Measurements from ENCODE around the gene PLPP6.
"Not testable (repeated sequence)": the region's sequence is repeated elsewhere in the genome, so short reads cannot be mapped to it uniquely, and the experiment has no call there.

PLPP6 gene

DNA sequence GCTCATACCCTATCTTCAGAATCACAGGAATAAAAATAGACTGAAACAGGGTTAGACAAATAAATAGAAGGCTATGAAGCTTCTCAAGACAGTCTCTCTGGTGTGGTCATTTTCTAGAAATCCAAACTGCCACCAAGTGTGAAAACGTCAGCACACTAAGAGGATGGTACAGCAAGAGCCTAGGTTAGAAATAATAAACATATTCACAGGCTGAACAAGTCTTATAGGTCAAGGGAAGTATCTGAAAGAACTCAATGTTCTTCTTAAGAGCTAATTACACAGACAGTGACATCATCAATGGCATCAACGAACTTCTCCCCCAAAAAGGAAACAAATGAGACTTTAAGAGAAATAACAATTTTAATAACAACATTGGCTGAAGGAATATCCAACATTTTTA lies 22.7 kb upstream of the PLPP6 start:
- Histone ChIP-seq H3K4me3 (ENCODE audit: low read length) (no peak overlapping the region), H3K9ac (ENCODE audit: low read length) (no peak overlapping the region), H3K4me1 (ENCODE audit: control insufficient read depth, insufficient read depth, low read length) (peaks cover 5% of the 10 kb centered on the region), H3K27me3 (replicated peaks; ENCODE audit: control insufficient read depth, insufficient read depth, low read length) (no peaks in the 10 kb centered on the region), H3K36me3 (ENCODE audit: control insufficient read depth, insufficient read depth, low read length, severe bottlenecking) (no peaks in the 10 kb centered on the region), H3K9me3 (ENCODE audit: control insufficient read depth, low read length) (no peaks in the 10 kb centered on the region)
- DNase-seq (ENCODE audit: low read depth), result no peak

DNA sequence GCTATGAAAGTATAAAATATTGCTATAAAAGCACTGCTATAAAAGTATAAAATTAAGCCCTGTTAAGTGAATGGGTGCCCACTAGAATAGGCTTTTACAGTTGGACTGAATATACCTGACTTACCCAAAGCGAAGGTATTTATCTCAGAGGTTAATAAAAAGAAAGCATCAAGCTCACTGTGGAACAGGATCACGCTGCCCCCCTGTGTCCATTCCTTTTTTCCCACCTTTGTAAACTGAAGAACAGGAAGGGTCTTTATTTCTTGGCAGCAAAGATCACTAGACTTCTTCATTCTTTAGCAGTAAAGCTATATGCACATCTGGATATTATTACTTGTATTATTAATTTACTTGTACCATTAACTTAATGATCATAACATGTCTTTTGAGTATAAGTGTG lies 22.1 kb upstream of the PLPP6 start:
- peak; percentile 66 for DNase-seq (ENCODE audit: low read depth)
- H3K9me3 ChIP-seq (ENCODE audit: control insufficient read depth, low read length), result no peaks in the 10 kb centered on the region
- peaks cover 5% of the 10 kb centered on the region for H3K4me1 ChIP-seq (ENCODE audit: control insufficient read depth, insufficient read depth, low read length)
- H3K27me3 ChIP-seq (replicated peaks; ENCODE audit: control insufficient read depth, insufficient read depth, low read length), result no peaks in the 10 kb centered on the region
- H3K36me3 ChIP-seq (ENCODE audit: control insufficient read depth, insufficient read depth, low read length, severe bottlenecking), result no peaks in the 10 kb centered on the region
- H3K9ac ChIP-seq (ENCODE audit: low read length), result no peak overlapping the region
- no peak overlapping the region for H3K4me3 ChIP-seq (ENCODE audit: low read length)

DNA sequence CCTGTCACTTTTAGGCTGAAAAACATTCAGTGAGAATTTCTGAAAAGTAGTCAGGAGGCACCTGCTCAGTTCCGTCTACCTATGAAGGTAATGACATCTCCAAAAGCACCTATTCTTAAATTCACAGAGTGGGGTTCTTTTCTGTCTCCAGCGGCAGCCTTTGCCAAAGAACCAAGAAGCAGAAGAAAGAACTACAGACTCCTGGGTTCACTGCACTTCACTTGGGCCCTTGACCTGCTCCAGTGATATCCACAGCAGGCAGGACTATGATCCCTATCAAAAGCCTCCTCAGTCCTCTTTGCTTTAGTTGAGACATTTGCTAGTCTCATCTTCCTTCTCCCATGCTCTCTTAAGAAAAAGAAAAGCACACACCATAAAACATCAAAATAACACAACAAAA lies 19.7 kb upstream of the PLPP6 start:
- H3K9ac ChIP-seq (ENCODE audit: low read length), result no peak overlapping the region
- H3K4me3 ChIP-seq (ENCODE audit: low read length), result no peak overlapping the region
- H3K9me3 ChIP-seq (ENCODE audit: control insufficient read depth, low read length), result no peaks in the 10 kb centered on the region
- peaks cover 5% of the 10 kb centered on the region for H3K4me1 ChIP-seq (ENCODE audit: control insufficient read depth, insufficient read depth, low read length)
- H3K36me3 ChIP-seq (ENCODE audit: control insufficient read depth, insufficient read depth, low read length, severe bottlenecking), result no peaks in the 10 kb centered on the region
- no peaks in the 10 kb centered on the region for H3K27me3 ChIP-seq (replicated peaks; ENCODE audit: control insufficient read depth, insufficient read depth, low read length)
- DNase-seq (ENCODE audit: low read depth), result no peak

GRCh38 chr9:4654084-4654483 lies 8.0 kb upstream of the PLPP6 start:
- no peak overlapping the region for H3K4me3 ChIP-seq (ENCODE audit: low read length)
- no peaks in the 10 kb centered on the region for H3K36me3 ChIP-seq (ENCODE audit: control insufficient read depth, insufficient read depth, low read length, severe bottlenecking)
- DNase-seq (ENCODE audit: low read depth), result no peak
- no peaks in the 10 kb centered on the region for H3K27me3 ChIP-seq (replicated peaks; ENCODE audit: control insufficient read depth, insufficient read depth, low read length)
- no peaks in the 10 kb centered on the region for H3K4me1 ChIP-seq (ENCODE audit: control insufficient read depth, insufficient read depth, low read length)
- H3K9ac ChIP-seq (ENCODE audit: low read length), result no peak overlapping the region
- H3K9me3 ChIP-seq (ENCODE audit: control insufficient read depth, low read length), result no peaks in the 10 kb centered on the region

GRCh38 chr9:4654538-4654937 lies 7.6 kb upstream of the PLPP6 start:
- no peaks in the 10 kb centered on the region for H3K4me1 ChIP-seq (ENCODE audit: control insufficient read depth, insufficient read depth, low read length)
- DNase-seq (ENCODE audit: low read depth), result no peak
- H3K9ac ChIP-seq (ENCODE audit: low read length), result no peak overlapping the region
- no peaks in the 10 kb centered on the region for H3K27me3 ChIP-seq (replicated peaks; ENCODE audit: control insufficient read depth, insufficient read depth, low read length)
- H3K4me3 ChIP-seq (ENCODE audit: low read length), result no peak overlapping the region
- H3K36me3 ChIP-seq (ENCODE audit: control insufficient read depth, insufficient read depth, low read length, severe bottlenecking), result no peaks in the 10 kb centered on the region
- H3K9me3 ChIP-seq (ENCODE audit: control insufficient read depth, low read length), result no peaks in the 10 kb centered on the region

GRCh38 chr9:4656196-4656595 lies 5.9 kb upstream of the PLPP6 start:
- not testable (repeated sequence) for H3K9me3 ChIP-seq (ENCODE audit: control insufficient read depth, low read length); H3K4me1 ChIP-seq (ENCODE audit: control insufficient read depth, insufficient read depth, low read length); H3K4me3 ChIP-seq (ENCODE audit: low read length); H3K9ac ChIP-seq (ENCODE audit: low read length); DNase-seq (ENCODE audit: low read depth); H3K36me3 ChIP-seq (ENCODE audit: control insufficient read depth, insufficient read depth, low read length, severe bottlenecking); H3K27me3 ChIP-seq (replicated peaks; ENCODE audit: control insufficient read depth, insufficient read depth, low read length)

- no peak overlapping the region for H3K9ac ChIP-seq (ENCODE audit: low read length)
- H3K27me3 ChIP-seq (replicated peaks; ENCODE audit: control insufficient read depth, insufficient read depth, low read length), result no peaks in the 10 kb centered on the region
- DNase-seq (ENCODE audit: low read depth), result no peak
- peaks cover 7% of the 10 kb centered on the region for H3K4me1 ChIP-seq (ENCODE audit: control insufficient read depth, insufficient read depth, low read length)
- H3K4me3 ChIP-seq (ENCODE audit: low read length), result no peak overlapping the region
- no peaks in the 10 kb centered on the region for H3K36me3 ChIP-seq (ENCODE audit: control insufficient read depth, insufficient read depth, low read length, severe bottlenecking)
- no peaks in the 10 kb centered on the region for H3K9me3 ChIP-seq (ENCODE audit: control insufficient read depth, low read length)
These were observed 5.5 kb upstream of the PLPP6 start for GRCh38 chr9:4656621-4657020.

GRCh38 chr9:4657426-4658159 lies 4.5 kb upstream of the PLPP6 start:
- DNase-seq (ENCODE audit: low read depth), result no peak
- H3K4me3 ChIP-seq (ENCODE audit: low read length), result no peak overlapping the region
- H3K9me3 ChIP-seq (ENCODE audit: control insufficient read depth, low read length), result no peaks in the 10 kb centered on the region
- H3K27me3 ChIP-seq (replicated peaks; ENCODE audit: control insufficient read depth, insufficient read depth, low read length), result no peaks in the 10 kb centered on the region
- H3K9ac ChIP-seq (ENCODE audit: low read length), result no peak overlapping the region
- H3K4me1 ChIP-seq (ENCODE audit: control insufficient read depth, insufficient read depth, low read length), result peaks cover 11% of the 10 kb centered on the region
- H3K36me3 ChIP-seq (ENCODE audit: control insufficient read depth, insufficient read depth, low read length, severe bottlenecking), result no peaks in the 10 kb centered on the region

DNA sequence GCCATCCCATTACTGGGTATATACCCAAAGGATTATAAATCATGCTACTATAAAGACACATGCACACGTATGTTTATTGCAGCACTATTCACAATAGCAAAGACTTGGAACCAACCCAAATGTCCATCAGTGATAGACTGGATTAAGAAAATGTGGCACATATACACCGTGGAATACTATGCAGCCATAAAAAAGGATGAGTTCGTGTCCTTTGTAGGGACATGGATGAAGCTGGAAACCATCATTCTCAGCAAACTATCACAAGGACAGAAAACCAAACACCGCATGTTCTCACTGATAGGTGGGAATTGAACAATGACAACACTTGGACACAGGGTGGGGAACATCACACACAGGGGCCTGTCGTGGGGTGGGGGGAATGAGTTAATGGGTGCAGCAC lies 1.4 kb upstream of the PLPP6 start:
- H3K9me3 ChIP-seq (ENCODE audit: control insufficient read depth, low read length); DNase-seq (ENCODE audit: low read depth); H3K4me3 ChIP-seq (ENCODE audit: low read length); H3K27me3 ChIP-seq (replicated peaks; ENCODE audit: control insufficient read depth, insufficient read depth, low read length); H3K36me3 ChIP-seq (ENCODE audit: control insufficient read depth, insufficient read depth, low read length, severe bottlenecking); H3K9ac ChIP-seq (ENCODE audit: low read length): not testable (repeated sequence)
- peaks cover 34% of the 10 kb centered on the region for H3K4me1 ChIP-seq (ENCODE audit: control insufficient read depth, insufficient read depth, low read length)

DNA sequence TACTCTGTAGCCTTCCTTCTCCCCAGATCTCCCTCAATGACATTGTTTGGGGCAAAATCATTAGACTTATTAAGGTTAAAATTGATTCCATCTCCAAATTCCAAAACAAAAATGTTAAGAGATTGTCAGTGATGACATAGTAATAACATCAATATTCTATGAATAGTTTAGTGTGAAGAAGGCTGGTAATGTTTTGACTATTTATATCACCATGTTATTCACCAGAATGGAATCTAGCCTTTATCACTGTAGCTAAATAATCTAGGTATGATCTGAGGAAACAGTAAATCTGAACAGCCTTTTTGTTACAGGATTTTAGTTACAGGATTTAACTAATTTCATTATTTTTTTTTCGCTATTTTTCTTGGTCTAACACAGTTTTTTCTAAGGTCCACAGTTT lies 929 bp upstream of the PLPP6 start:
- H3K4me3 ChIP-seq (ENCODE audit: low read length), result peak overlapping the region; percentile 83
- no peaks in the 10 kb centered on the region for H3K9me3 ChIP-seq (ENCODE audit: control insufficient read depth, low read length)
- no peaks in the 10 kb centered on the region for H3K36me3 ChIP-seq (ENCODE audit: control insufficient read depth, insufficient read depth, low read length, severe bottlenecking)
- DNase-seq (ENCODE audit: low read depth), result peak; percentile 57
- H3K27me3 ChIP-seq (replicated peaks; ENCODE audit: control insufficient read depth, insufficient read depth, low read length), result no peaks in the 10 kb centered on the region
- H3K4me1 ChIP-seq (ENCODE audit: control insufficient read depth, insufficient read depth, low read length), result peaks cover 39% of the 10 kb centered on the region
- peak overlapping the region; percentile 87 for H3K9ac ChIP-seq (ENCODE audit: low read length)

GRCh38 chr9:4661611-4662010 lies 483 bp upstream of the PLPP6 start:
- peaks cover 41% of the 10 kb centered on the region for H3K4me1 ChIP-seq (ENCODE audit: control insufficient read depth, insufficient read depth, low read length)
- H3K4me3 ChIP-seq (ENCODE audit: low read length), result peak overlapping the region; percentile 83
- H3K36me3 ChIP-seq (ENCODE audit: control insufficient read depth, insufficient read depth, low read length, severe bottlenecking), result no peaks in the 10 kb centered on the region
- DNase-seq (ENCODE audit: low read depth), result peak; percentile 72
- no peaks in the 10 kb centered on the region for H3K27me3 ChIP-seq (replicated peaks; ENCODE audit: control insufficient read depth, insufficient read depth, low read length)
- H3K9ac ChIP-seq (ENCODE audit: low read length), result peak overlapping the region; percentile 87
- H3K9me3 ChIP-seq (ENCODE audit: control insufficient read depth, low read length), result no peaks in the 10 kb centered on the region
